Measurements from ENCODE around the gene B3GALT4.
A peak's percentile ranks its signal among the peaks of the same experiment; 100 is the strongest.

- TF ChIP-seq CTCF (IDR thresholded peaks at IDR 0.05; ENCODE audit: low read depth, low read length, poor library complexity, severe bottlenecking) (peak; percentile 98), EZH2phosphoT487 (IDR thresholded peaks at IDR 0.05; ENCODE audit: borderline replicate concordance, low read length) (no peak)
These were observed 3.1 kb downstream of the B3GALT4 start for GRCh38 chr6:33279971-33280511.
